Lower lobe of right lung (tissue), 2 donors: ENCODE results near the gene IREB2. TPM values are rescaled to one million over a fixed set of nuclear protein-coding genes. Genes with fewer than 3 reads are reported as not detected.
A peak's percentile ranks its signal among the peaks of the same experiment; 100 is the strongest.

Experiments used
- ATAC-seq, 2 donors: fragments of 200-7000 bp; cut with Tn5 transposase; one replicate each; pipeline ENCODE4 v1.9.1; 2020 to 2022; ENCODE audit warnings: mild to moderate bottlenecking in 2 of 2, moderate library complexity in 2 of 2
- DNase-seq: peaks from one replicate; pipeline ENCODE4 v3.0.0-alpha.2; 2020
- H3K27ac ChIP-seq: fragments of 200-600 bp; one replicate; pipeline ENCODE4 v1.8.0; 2022
- H3K27me3 ChIP-seq: fragments of 200-600 bp; one replicate; pipeline ENCODE4 v1.8.0; 2022; ENCODE audit warnings: low read depth
- H3K36me3 ChIP-seq: fragments of 200-600 bp; one replicate; pipeline ENCODE4 v1.8.0; 2022; ENCODE audit warnings: mild to moderate bottlenecking
- H3K4me1 ChIP-seq: fragments of 200-600 bp; one replicate; pipeline ENCODE4 v1.8.0; 2022
- H3K4me3 ChIP-seq: fragments of 200-600 bp; one replicate; pipeline ENCODE4 v1.8.0; 2022; ENCODE audit warnings: mild to moderate bottlenecking
- H3K9me3 ChIP-seq: fragments of 200-600 bp; one replicate; pipeline ENCODE4 v1.8.0; 2022
- intact Hi-C: fragments of 100-400 bp; cut with DNase I; formaldehyde crosslinking; loops from one replicate; pipeline ENCODE4 v1.11.0; 2022
- total RNA-seq: library from RNA; stranded (reverse); fragmentation: NEBNext Ultra II Directional; extraction: Animal tissue kit (Norgen Biotek cat#: 25700); gene quantifications from one replicate; pipeline ENCODE4 v1.2.1, GENCODE V29; 2021
- TF ChIP-seq, protein P1 (sequence below): fragments of 200-600 bp; IDR thresholded peaks from one replicate; pipeline ENCODE4 v1.8.0; 2022; ENCODE audit warnings: antibody characterized with exemption, mild to moderate bottlenecking
- donor health status: DM: no; HTN: yes; CAD: no; lungs with severe emphysema.

IREB2 gene
- total RNA-seq, 1 donor from 2014 or later, result 56.4 TPM

DNA sequence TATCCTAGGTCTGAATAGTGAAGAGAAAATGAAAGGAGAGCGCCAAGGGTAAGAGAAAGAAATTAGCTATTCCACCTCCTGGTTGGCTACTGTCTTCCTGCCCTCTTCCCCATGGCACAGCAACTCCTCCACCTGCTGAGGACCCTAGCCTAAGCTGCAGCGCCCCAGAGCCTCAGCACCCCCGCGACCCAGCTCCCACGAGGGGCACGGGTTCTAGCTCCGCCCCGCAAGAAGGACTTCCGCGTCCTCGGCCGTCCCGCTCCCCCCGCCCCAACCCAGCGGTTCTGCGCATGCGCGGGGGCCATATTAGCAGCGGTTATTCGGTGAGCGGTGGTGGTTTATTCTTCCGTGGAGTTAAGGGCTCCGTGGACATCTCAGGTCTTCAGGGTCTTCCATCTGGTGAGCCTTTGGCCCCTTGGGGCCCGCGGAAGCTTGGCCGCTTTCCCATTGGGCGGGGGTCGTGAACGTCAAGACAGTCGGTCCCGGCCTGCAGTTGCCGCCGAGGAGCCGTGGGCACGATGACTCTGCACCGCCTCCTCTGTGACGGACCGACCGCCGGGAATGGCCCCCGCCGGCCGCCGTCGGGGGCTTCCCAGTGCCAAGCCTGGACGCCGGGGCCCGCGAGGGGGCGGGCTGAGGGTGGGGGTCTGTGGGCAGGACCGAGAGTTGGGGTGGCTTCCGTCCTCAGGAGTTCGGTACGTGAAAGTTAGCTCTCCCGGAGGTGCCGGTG, 102.3 kb downstream of the IREB2 start, which contains the start of gene PSMA4:
Gene PSMA4, plus strand, starts transcription at position 304 of the 730 bp plus-strand sequence. CDS start 1,484 bp downstream, outside the sequence.
- H3K4me1 ChIP-seq, result peaks cover 25% of the 10 kb centered on the region
- no peaks in the 10 kb centered on the region for H3K9me3 ChIP-seq
- ATAC-seq, result peak; percentile 93 to 96
- peak; percentile 94 for DNase-seq
- H3K4me3 ChIP-seq, result peak within 1 kb of the TSS; percentile 89
- H3K27me3 ChIP-seq, result no peaks in the 10 kb centered on the region
- TF ChIP-seq, protein P1, sequence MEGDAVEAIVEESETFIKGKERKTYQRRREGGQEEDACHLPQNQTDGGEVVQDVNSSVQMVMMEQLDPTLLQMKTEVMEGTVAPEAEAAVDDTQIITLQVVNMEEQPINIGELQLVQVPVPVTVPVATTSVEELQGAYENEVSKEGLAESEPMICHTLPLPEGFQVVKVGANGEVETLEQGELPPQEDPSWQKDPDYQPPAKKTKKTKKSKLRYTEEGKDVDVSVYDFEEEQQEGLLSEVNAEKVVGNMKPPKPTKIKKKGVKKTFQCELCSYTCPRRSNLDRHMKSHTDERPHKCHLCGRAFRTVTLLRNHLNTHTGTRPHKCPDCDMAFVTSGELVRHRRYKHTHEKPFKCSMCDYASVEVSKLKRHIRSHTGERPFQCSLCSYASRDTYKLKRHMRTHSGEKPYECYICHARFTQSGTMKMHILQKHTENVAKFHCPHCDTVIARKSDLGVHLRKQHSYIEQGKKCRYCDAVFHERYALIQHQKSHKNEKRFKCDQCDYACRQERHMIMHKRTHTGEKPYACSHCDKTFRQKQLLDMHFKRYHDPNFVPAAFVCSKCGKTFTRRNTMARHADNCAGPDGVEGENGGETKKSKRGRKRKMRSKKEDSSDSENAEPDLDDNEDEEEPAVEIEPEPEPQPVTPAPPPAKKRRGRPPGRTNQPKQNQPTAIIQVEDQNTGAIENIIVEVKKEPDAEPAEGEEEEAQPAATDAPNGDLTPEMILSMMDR, result peak; percentile 30
- H3K27ac ChIP-seq, result peak within 1 kb of the TSS; percentile 93
- intact Hi-C loops, result no loop called here
- peaks cover 35% of the 10 kb centered on the region for H3K36me3 ChIP-seq

DNA sequence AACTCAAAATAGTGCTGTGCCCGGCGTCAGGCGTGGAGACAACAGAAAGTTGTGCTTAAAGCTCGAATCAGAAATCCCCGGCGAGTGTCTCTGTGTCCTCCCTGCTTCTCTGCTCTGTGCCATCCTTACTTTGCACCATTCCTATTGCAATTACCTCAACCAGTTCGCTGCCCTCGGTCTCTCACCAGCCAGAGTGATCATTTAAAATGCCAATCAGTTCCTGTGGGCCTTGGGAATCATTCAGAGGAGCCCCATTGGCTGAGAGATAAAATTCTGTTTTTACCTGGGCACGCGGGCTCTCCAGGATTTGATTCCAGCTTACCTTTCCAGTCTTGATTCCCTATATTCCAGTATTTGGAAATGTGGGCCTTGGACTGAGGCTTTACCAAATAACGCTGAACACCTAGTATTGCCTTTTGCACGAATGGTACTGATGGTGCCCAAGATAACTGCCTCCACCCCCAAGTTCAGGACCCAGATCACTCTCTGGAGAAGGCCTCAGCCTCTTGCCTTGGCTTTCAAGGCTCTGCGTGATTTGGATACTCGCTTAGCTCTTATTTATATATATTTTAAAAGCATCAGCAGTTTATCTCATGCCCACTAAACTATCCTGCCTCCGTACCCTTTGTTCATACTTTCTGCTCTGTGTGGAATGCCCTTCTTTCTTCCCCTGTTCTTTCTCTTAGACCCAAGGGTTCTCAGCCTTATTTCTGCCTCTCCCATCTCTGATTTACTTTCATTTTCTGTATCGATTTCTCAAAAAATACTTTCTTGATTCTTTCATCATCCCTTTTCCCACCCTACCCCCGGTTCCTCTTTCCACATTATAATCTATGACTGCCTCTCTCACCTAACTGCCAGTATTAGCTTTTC, 103.1 kb downstream of the IREB2 start:
- Histone ChIP-seq H3K4me3 (peak overlapping the region; percentile 89), H3K27ac (peak overlapping the region; percentile 93), H3K4me1 (peaks cover 25% of the 10 kb centered on the region), H3K27me3 (no peaks in the 10 kb centered on the region), H3K36me3 (peaks cover 43% of the 10 kb centered on the region), H3K9me3 (no peaks in the 10 kb centered on the region)
- ATAC-seq (peak in 1 of 2 donors; percentile 3), DNase-seq (no peak)
- intact Hi-C loops, result no loop called here
- TF ChIP-seq, protein P1, result no peak

DNA sequence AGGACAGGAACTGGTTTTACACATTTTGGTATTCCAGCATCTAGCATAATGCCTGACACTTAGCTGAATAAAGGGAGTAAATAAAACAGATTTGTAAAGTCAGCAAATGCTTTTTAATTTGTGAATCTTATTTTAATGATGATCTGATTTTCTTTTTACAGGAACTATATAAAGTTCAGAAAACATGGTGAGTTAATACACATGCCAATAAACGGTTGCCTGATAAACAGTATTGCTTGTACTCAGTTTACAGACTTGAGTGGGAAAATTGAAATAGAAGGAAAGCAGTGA, 103.7 kb downstream of the IREB2 start:
- intact Hi-C loops, result no loop called here
- Histone ChIP-seq H3K9me3 (no peaks in the 10 kb centered on the region), H3K4me1 (peaks cover 25% of the 10 kb centered on the region), H3K36me3 (peaks cover 49% of the 10 kb centered on the region), H3K27me3 (no peaks in the 10 kb centered on the region), H3K27ac (no peak overlapping the region), H3K4me3 (peak overlapping the region; percentile 89)
- TF ChIP-seq, protein P1, result no peak
- DNase-seq (no peak), ATAC-seq (no peak)

DNA sequence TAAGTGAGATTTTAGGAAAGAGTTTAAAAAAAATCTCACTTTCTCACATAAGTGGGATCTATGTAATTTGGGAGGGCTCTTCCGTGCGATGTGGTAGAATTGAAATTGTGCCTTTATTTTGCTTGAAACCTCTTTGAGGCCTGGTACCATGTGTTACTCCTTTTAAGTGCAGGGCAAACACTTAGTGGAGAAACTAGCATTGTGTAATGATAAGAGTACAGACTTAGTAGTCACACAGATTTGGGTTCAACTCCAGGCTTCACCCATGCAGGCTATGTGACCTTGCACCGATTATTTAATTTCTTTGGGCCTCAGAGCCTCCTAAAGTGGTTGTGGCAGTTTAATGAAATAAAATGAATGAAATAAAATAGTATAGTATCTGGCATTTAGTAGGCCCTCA, 104.6 kb downstream of the IREB2 start:
- TF ChIP-seq, protein P1, result no peak
- intact Hi-C loops, result no loop called here
- Histone ChIP-seq H3K4me3 (peak overlapping the region; percentile 18), H3K9me3 (no peaks in the 10 kb centered on the region), H3K36me3 (peaks cover 59% of the 10 kb centered on the region), H3K27me3 (no peaks in the 10 kb centered on the region), H3K27ac (no peak overlapping the region), H3K4me1 (peaks cover 25% of the 10 kb centered on the region)
- ATAC-seq (peak; percentile 44 to 51), DNase-seq (no peak)

DNA sequence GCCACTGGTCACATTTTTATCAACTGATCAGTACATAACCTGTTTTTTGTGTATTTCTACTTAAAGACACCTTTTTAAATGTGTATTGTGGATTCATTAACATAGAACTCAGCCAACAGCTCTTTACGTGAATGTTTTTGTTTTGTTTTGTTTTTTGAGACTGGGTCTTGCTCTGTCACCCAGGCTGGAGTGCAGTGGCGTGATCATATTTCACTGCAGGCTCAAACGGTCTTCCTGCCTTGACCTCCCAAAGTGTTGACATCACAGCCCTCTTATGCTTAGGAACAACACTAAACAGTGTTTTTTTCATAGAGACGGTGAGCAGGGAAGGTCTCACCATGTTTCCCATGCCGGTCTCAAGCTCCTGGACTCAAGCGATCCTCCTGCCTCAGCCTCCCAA, 112.2 kb downstream of the IREB2 start:
- DNase-seq, result no peak
- Histone ChIP-seq H3K4me3 (no peak overlapping the region), H3K36me3 (peaks cover 59% of the 10 kb centered on the region), H3K27me3 (no peaks in the 10 kb centered on the region), H3K4me1 (no peaks in the 10 kb centered on the region), H3K27ac (no peak overlapping the region), H3K9me3 (no peaks in the 10 kb centered on the region)
- ATAC-seq, result no peak
- TF ChIP-seq, protein P1, result no peak
- intact Hi-C loops, result no loop called here
